Measurements from ENCODE around the gene SMG1.
"Not testable (repeated sequence)": the region's sequence is repeated elsewhere in the genome, so short reads cannot be mapped to it uniquely, and the experiment has no call there.

SMG1 gene

GRCh38 chr16:18799500-18799899 lies 126.7 kb downstream of the SMG1 start:
- no peak for DNase-seq (ENCODE audit: low read depth)

GRCh38 chr16:18797746-18798145 lies 128.5 kb downstream of the SMG1 start:
- no peak for DNase-seq (ENCODE audit: low read depth)

GRCh38 chr16:18796377-18796776 lies 129.8 kb downstream of the SMG1 start:
- DNase-seq (ENCODE audit: low read depth), result no peak

- DNase-seq (ENCODE audit: low read depth), result no peak
These were observed 133.3 kb downstream of the SMG1 start for GRCh38 chr16:18792836-18793433.

GRCh38 chr16:18789850-18790706 lies 136.1 kb downstream of the SMG1 start, which contains the start of gene RPS15A:
TSS of gene RPS15A (minus strand) at chr16:18790334. CDS start at chr16:18789113, 1,221 bp downstream.
- peak; percentile 88 for DNase-seq (ENCODE audit: low read depth)

- DNase-seq (ENCODE audit: low read depth), result no peak
These were observed 136.7 kb downstream of the SMG1 start for GRCh38 chr16:18789515-18789849.

GRCh38 chr16:18788828-18789514 lies 137.2 kb downstream of the SMG1 start:
- no peak for DNase-seq (ENCODE audit: low read depth)

- no peak for DNase-seq (ENCODE audit: low read depth)
These were observed 141.1 kb downstream of the SMG1 start for GRCh38 chr16:18784917-18785623.

- DNase-seq (ENCODE audit: low read depth), result no peak
These were observed 142.5 kb downstream of the SMG1 start for GRCh38 chr16:18783430-18784341.

GRCh38 chr16:18782697-18783429 lies 143.3 kb downstream of the SMG1 start:
- DNase-seq (ENCODE audit: low read depth), result no peak

- not testable (repeated sequence) for DNase-seq (ENCODE audit: low read depth)
These were observed 145.0 kb downstream of the SMG1 start for GRCh38 chr16:18781232-18781631.

GRCh38 chr16:18780460-18781026 lies 145.7 kb downstream of the SMG1 start:
- DNase-seq (ENCODE audit: low read depth), result not testable (repeated sequence)

- not testable (repeated sequence) for DNase-seq (ENCODE audit: low read depth)
These were observed 148.5 kb downstream of the SMG1 start for GRCh38 chr16:18777664-18778063.

- DNase-seq (ENCODE audit: low read depth), result not testable (repeated sequence)
These were observed 149.9 kb downstream of the SMG1 start for GRCh38 chr16:18776334-18776733.

GRCh38 chr16:18774651-18775050 lies 151.6 kb downstream of the SMG1 start:
- DNase-seq (ENCODE audit: low read depth), result not testable (repeated sequence)

GRCh38 chr16:18772171-18772570 lies 154.0 kb downstream of the SMG1 start:
- DNase-seq (ENCODE audit: low read depth), result not testable (repeated sequence)

GRCh38 chr16:18770336-18770962 lies 155.8 kb downstream of the SMG1 start:
- not testable (repeated sequence) for DNase-seq (ENCODE audit: low read depth)

GRCh38 chr16:18767217-18767616 lies 159.0 kb downstream of the SMG1 start:
- not testable (repeated sequence) for DNase-seq (ENCODE audit: low read depth)

GRCh38 chr16:18762713-18763112 lies 163.5 kb downstream of the SMG1 start:
- not testable (repeated sequence) for DNase-seq (ENCODE audit: low read depth)

All from activated gamma-delta T cell treated with anti-CD3 and anti-CD28 coated beads, Interleukin-2, amount 50 U/mL, for 16 hours (primary cell).